SHP77 (cell line): ENCODE results near the gene LIMS2.
A peak's percentile ranks its signal among the peaks of the same experiment; 100 is the strongest.

Experiments
- DNase-seq, 2 experiments: peaks; one replicate each; lab custom pipeline; 2025; lab: John Stamatoyannopoulos, UW

The LIMS2 gene

DNA sequence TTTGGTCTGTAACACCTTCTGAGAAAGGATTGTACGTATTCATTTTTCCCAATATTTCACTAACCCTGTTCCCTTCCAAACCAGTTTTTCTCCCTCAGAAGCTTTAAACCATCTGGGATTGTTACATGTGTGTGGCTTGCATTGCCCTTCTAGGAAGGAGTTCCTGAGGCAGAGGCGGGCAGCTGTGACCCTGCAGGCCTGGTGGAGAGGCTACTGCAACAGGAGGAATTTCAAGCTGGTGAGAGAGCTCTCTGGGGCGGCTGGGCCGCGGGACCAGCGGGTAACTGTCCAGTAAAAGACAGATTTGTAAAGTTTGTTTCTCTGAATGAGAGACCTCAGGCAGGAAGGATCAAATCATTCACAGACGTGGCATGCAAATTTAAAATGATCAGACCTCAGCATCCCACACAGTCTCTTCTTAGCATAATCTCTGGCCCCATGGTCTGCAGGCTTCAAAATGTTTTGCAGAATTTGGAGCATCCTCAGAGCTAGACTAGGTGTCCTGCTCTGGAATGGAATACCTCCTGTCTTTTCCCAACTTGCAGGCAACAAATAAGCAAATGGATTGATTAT, 69.6 kb downstream of the LIMS2 start:
- DNase-seq, result no peak

- DNase-seq, result no peak
These were observed 70.3 kb downstream of the LIMS2 start for GRCh38 chr2:127604986-127605385.

- DNase-seq, result no peak
These were observed 76.1 kb downstream of the LIMS2 start for GRCh38 chr2:127599211-127599610.

DNA sequence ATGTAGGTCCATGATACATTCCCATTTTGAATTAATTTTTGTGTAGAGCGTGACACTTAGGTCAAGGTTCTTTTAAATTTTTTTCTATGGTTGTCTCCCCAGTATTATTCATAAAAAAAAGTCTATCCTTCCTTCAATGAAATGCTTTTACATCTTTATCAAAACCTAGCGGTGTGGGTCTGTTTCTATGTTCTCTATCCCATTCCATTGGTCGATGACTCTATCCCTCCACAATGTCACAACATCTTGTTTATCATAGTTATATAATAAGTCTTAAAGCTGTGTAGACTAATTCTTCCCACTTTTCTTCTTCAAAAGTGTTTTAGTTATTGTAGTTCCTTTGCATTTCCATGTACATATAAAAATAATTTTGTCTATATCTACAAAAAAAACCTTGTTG, 76.6 kb downstream of the LIMS2 start:
- no peak for DNase-seq

- no peak for DNase-seq
These were observed 77.3 kb downstream of the LIMS2 start for GRCh38 chr2:127597984-127598380.

GRCh38 chr2:127597046-127597983, 78.0 kb downstream of the LIMS2 start:
- no peak for DNase-seq

DNA sequence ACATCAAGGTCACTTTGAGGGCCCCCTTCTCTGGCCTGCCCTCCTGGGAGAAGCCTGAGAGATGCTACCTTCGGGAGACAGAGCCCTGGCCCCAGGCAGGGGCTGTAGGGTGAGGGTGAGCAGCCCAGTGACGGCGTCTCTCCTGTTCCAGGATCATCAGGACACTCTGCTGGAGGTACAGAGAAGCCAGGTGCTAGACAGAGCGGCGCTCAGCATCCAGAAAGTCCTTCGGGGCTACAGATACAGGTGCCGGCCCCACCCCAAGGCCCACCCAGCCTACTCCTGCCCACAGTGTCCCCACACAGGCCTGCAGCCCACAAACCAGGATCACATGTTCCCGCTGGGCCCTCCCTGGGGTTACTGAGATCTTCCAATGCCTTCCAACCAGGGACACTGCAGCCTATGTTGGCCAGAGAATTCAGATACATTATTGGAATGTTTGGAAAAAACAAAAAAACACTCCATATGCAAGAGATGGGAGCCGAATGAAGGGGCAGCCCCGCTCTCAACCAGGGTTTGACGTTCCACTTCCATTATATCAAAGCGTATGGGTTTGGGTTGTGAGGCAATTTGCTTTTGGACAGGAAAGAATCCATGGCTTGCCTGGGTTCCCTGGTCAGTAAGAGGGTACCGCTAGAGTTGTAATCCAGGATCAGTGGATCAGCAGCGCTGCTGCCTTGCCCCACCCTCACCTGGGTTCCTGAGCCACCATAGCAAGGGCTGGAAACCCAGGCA, 78.9 kb downstream of the LIMS2 start:
- DNase-seq, result no peak

- DNase-seq, result no peak
These were observed 81.2 kb downstream of the LIMS2 start for GRCh38 chr2:127594116-127594591.

- no peak for DNase-seq
These were observed 81.9 kb downstream of the LIMS2 start for GRCh38 chr2:127593228-127594115.

DNA sequence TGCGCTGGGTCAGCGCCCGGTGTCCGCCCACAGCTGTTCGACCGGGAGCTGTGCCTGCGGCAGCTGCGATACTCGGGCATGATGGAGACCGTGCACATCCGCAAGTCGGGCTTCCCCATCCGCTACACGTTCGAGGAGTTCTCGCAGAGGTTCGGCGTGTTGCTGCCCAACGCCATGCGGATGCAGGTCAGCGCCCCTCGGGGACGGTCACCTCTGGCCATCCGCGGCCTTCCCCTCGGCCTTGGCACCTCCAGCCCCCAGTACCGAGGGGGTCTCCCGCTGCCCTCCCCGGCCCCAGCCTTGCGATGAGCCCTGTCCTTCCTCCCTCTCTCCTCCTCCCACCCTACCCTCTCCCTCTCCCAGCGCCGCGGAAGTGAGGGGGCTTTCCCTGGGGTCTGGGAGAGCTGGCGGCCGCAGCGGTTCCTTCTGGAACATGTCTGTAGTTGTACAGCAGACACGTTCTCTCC, 82.5 kb downstream of the LIMS2 start:
- no peak for DNase-seq

DNA sequence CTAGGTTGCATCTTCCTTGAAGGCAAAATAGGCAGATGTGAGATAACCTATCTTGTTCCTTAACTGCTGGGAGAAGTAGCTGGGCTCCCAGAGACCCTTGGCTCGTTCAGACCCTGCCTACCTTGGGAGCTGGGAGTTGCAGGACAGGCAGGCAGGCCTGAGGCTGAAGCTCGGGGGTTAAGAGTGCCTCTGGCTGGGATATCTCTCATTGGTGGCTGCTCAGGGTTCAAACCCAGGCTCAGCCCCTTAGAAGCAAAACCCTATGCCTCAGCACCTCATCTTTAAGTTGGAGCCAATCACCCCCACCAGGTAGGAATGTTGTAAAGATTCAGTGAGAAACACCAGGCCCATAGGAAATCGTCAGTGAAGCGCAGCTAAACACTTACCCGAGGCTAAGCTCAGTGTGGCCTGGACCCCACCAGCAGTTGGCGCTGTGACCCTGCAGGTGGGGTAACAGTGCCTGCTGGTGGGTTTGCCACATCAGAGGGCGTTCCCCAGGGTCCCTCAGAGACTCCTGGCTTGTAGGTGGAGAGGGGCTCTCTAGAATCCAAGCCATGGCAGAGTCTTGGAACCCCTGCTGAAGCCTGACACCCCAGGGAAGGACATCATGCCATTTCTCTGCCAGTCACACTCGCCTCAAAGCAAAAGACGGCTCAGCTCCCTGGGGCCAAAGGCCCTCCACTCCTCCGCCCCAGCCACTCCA, 84.0 kb downstream of the LIMS2 start:
- peak; percentile 23 to 54 for DNase-seq

DNA sequence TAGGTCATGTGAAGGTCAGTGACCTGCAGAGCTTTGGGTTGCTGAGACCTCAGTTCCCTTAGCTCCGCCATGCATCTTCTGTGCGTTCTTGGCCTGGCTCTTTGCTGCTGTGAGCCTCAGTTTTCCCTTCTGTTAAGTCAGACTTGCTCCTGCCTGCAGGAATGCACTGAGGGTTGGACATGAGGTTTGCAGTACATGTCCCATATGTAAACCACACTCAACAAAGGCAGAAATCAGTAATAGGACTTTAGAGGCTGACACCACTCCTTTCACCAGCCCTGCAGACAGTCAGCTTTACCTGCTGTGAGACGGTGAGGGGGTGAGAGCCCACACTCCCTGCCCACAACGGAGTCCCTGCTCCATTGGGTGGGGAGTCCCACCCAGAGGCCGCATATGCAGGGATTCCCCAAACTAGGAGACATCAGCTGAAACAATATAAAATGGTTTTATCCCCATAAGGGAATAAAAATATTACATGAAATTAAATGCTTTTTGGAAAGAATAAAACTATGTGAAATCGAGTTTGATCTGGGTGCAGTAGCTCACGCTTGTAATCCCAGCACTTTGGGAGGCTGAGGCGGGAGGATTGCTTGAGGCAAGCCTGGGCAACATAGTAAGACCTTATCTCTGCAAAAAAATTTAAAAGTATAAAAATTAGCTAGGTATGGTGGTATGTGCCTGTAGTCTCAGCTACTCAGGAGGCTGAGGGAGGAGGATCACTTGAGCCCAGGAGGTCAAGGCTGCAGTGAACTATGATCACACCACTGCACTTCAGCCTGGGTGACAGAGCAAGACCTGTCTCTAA, 84.7 kb downstream of the LIMS2 start:
- DNase-seq, result no peak

DNA sequence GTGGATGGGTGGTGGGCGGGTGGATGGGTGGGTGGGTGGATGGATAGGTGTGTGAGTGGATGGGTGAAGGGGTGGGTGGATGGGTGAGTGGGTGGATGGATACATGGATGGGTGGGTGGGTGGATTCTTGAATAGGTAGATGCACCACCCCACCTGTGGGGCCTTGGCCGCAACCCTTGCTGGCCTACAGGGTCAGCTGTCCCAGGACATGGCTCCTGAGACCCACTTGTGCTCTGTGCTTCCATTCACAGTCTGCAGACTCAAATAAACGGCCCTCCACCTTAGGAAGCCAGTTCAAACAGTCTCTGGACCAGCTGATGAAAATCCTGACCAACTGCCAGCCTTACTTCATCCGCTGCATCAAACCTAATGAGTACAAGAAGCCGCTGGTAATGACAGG, 85.5 kb downstream of the LIMS2 start:
- DNase-seq, result no peak

DNA sequence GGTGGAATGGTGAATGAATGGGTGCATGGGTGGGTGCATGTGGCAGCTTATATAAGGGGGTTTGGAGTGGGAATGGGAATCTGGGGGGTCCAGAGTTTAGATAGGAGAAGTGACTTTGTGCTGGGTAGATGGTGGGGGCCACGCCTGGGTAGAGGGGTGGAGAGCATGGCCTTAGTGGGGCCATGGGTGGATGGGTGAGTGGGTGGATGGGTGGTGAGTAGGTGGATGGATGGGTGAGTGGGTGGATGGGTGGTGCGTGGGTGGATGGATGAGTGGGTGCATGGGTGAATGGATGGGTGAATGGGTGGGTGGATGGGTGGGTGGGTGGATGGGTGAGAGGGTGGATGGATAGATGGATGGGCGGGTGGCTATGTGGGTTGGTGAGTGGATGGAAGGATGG, 86.0 kb downstream of the LIMS2 start:
- DNase-seq, result no peak
